SK-N-MC (cell line): ENCODE data around the gene ZC3H7B.

Experiments
- EZH2 ChIP-seq: fragments of 200-600 bp; sonication (generic); IDR thresholded peaks from one replicate; pipeline ENCODE4 v1.6.1; 2017; ENCODE audit warnings: antibody characterized with exemption
- FOXP2 ChIP-seq: optimal IDR thresholded peaks from 2 replicates; pipeline ENCODE3; 2011; ENCODE audit warnings: mild to moderate bottlenecking, moderate library complexity; ENCODE audit not compliant: insufficient read depth; ENCODE audit errors: extremely low read length, control extremely low read depth
- POLR2AphosphoS5 ChIP-seq: IDR thresholded peaks from 2 replicates; pipeline ENCODE4 v1.6.1; 2012; ENCODE audit warnings: mild to moderate bottlenecking, low read depth, low read length, borderline replicate concordance

DNA sequence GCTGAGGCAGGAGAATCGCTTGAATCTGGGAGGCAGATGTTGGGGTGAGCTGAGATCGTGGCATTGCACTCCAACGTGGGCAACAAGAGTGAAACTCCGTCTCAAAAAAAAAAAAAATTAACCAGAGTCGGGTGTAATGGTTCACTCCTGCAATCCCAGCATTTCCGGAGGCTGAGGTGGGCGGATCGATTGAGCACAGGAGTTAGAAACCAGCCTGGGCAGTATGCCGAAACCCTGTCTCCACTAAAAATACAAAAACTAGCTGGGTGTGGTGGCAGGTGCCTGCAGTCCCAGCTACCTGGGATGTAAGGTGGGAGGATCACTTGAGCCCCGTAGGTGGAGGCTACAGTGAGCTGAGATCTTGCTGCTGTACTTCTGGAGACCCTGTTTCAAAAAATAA, 16.9 kb upstream of the ZC3H7B start:
- TF ChIP-seq POLR2AphosphoS5 (no peak), EZH2 (no peak), FOXP2 (no peak)
